Measurements from ENCODE around the gene ADAMTSL1. TPM values are rescaled to one million over a fixed set of nuclear protein-coding genes. Genes with fewer than 3 reads are reported as not detected.

The ADAMTSL1 gene
- total and polyA plus RNA-seq, 9 donors: 1.2 to 20.0 (median 6.1) TPM

DNA sequence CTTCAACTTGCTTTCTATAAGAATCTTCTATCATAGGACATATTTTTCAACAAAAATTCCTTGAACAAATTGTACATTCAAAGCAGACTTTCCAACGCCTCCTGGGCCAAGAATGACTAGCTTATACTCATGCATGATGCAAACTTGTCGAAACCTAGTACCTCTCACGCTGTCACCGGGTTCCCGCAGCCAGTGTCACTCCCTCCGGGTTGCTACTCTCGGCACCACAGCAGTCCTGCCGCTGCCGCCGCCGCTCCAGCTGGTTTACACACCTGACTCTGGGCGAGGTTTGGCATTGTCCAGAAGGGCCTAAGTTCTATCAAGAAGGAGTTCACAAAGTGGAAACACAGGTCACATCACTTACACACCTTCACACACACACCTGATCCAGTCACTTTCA is 244.4 kb downstream of the ADAMTSL1 start:
- WGBS, 3 donors: 94 to 95% (median 95%) methylated on average over 12 of the region's 12 CpGs
- no peak for TF ChIP-seq POLR2A (IDR thresholded peaks at IDR 0.05)
- TF ChIP-seq EP300 (IDR thresholded peaks at IDR 0.05): no peak
- no peak for TF ChIP-seq CTCF (IDR thresholded peaks at IDR 0.05)
- H3K27ac ChIP-seq: no peak overlapping the region
- no peaks in the 10 kb centered on the region for H3K36me3 ChIP-seq
- DNase-seq: no peak
- H3K4me1 ChIP-seq (ENCODE audit: insufficient read depth): no peaks in the 10 kb centered on the region
- no peaks in the 10 kb centered on the region for H3K9me3 ChIP-seq
- no peaks in the 10 kb centered on the region for H3K27me3 ChIP-seq
- intact Hi-C loops (cut with DNase I): no loop called here
- H3K4me3 ChIP-seq: no peak overlapping the region

DNA sequence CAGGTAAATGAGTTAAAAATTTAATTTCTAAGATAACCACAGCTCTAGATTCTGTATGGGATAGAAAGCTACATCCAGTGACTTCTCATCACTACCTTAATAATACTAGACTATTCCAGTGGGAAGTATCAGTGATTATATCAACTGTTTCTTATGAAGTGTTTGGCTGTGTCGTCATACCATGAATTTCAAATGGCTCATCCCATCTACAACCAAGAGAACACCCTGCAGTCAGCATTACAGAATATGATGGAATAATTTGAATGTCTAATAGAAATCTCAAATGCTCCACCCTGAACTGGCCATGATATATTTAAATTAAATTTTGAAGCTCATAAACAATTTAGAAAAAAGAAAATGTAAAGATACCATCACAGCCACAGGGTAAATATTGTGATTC is 245.0 kb downstream of the ADAMTSL1 start:
- Histone ChIP-seq H3K9me3 (no peaks in the 10 kb centered on the region), H3K4me3 (no peak overlapping the region), H3K27ac (no peak overlapping the region), H3K36me3 (no peaks in the 10 kb centered on the region), H3K27me3 (no peaks in the 10 kb centered on the region), H3K4me1 (ENCODE audit: insufficient read depth) (no peaks in the 10 kb centered on the region)
- DNase-seq: no peak
- intact Hi-C loops (cut with DNase I): no loop called here
- no peak for TF ChIP-seq CTCF (IDR thresholded peaks at IDR 0.05)
- no peak for TF ChIP-seq EP300 (IDR thresholded peaks at IDR 0.05)
- TF ChIP-seq POLR2A (IDR thresholded peaks at IDR 0.05): no peak
- WGBS, 3 donors: 88 to 96% (median 91%) methylated on average over 1 of the region's 1 CpG

DNA sequence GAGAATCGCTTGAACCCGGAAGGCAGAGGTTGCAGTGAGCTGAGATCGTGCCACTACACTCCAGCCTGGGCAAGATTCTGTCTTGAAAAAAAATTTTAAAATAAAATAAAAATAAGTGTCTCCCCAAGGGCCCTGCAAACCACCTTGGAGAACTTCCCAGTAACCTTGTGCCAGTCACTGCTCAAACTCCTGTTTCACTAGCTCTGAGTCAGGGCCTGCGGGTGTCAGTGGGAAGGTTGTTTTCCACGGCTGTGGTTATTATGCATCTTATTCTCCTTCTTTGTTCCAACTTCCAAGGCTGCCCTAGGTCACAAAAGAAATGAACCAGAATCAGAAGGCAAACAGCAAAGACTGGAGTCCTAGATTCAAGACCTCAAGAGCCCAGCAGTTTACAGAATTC is 246.7 kb downstream of the ADAMTSL1 start:
- no peaks in the 10 kb centered on the region for H3K9me3 ChIP-seq
- H3K27ac ChIP-seq: no peak overlapping the region
- WGBS, 3 donors: 72 to 80% (median 75%) methylated on average over 5 of the region's 5 CpGs
- H3K27me3 ChIP-seq: no peaks in the 10 kb centered on the region
- DNase-seq: no peak
- TF ChIP-seq CTCF (IDR thresholded peaks at IDR 0.05) (no peak), EP300 (IDR thresholded peaks at IDR 0.05) (no peak), POLR2A (IDR thresholded peaks at IDR 0.05) (no peak)
- H3K36me3 ChIP-seq: no peaks in the 10 kb centered on the region
- H3K4me1 ChIP-seq (ENCODE audit: insufficient read depth): no peaks in the 10 kb centered on the region
- intact Hi-C loops (cut with DNase I): no loop called here
- H3K4me3 ChIP-seq: no peak overlapping the region

- DNase-seq: no peak
- no peak overlapping the region for H3K27ac ChIP-seq
- intact Hi-C loops (cut with DNase I): no loop called here
Measured at GRCh38 chr9:18721267-18721994, 247.5 kb downstream of the ADAMTSL1 start.

More at GRCh38 chr9:18721267-18721994, 247.5 kb downstream of the ADAMTSL1 start:
- Histone ChIP-seq H3K4me1 (ENCODE audit: insufficient read depth) (peaks cover 2% of the 10 kb centered on the region), H3K9me3 (no peaks in the 10 kb centered on the region), H3K36me3 (no peaks in the 10 kb centered on the region), H3K27me3 (no peaks in the 10 kb centered on the region), H3K4me3 (no peak overlapping the region)
- 88 to 91% (median 90%) methylated on average over 10 of the region's 10 CpGs for whole genome bisulfite sequencing, 3 donors
- TF ChIP-seq POLR2A (IDR thresholded peaks at IDR 0.05) (no peak), EP300 (IDR thresholded peaks at IDR 0.05) (no peak), CTCF (IDR thresholded peaks at IDR 0.05) (no peak)
